ENCODE results near the gene CDH12.
"Not testable (repeated sequence)": the region's sequence is repeated elsewhere in the genome, so short reads cannot be mapped to it uniquely, and the experiment has no call there.

CDH12 gene

GRCh38 chr5:22852807-22853660, at the start of gene CDH12:
Gene CDH12, minus strand, starts transcription at chr5:22853344.
- no peak for DNase-seq (ENCODE audit: low read depth)

- DNase-seq (ENCODE audit: low read depth) = no peak
Measured at GRCh38 chr5:22901885-22902284, 48.7 kb upstream of the CDH12 start.

- DNase-seq (ENCODE audit: low read depth) = no peak
Measured at GRCh38 chr5:22900801-22901310, 47.7 kb upstream of the CDH12 start.

- DNase-seq (ENCODE audit: low read depth) = no peak
Measured at GRCh38 chr5:22899341-22899740, 46.2 kb upstream of the CDH12 start.

- no peak for DNase-seq (ENCODE audit: low read depth)
Measured at GRCh38 chr5:22896152-22896551, 43.0 kb upstream of the CDH12 start.

GRCh38 chr5:22892441-22892840, 39.3 kb upstream of the CDH12 start:
- DNase-seq (ENCODE audit: low read depth) = no peak

GRCh38 chr5:22889720-22890119, 36.6 kb upstream of the CDH12 start:
- DNase-seq (ENCODE audit: low read depth) = no peak

- no peak for DNase-seq (ENCODE audit: low read depth)
Measured at GRCh38 chr5:22887566-22887965, 34.4 kb upstream of the CDH12 start.

GRCh38 chr5:22858911-22859310, 5.8 kb upstream of the CDH12 start:
- DNase-seq (ENCODE audit: low read depth) = not testable (repeated sequence)

GRCh38 chr5:22855824-22856223, 2.7 kb upstream of the CDH12 start:
- no peak for DNase-seq (ENCODE audit: low read depth)

GRCh38 chr5:22850981-22851380, 2.2 kb downstream of the CDH12 start:
- DNase-seq (ENCODE audit: low read depth) = no peak

GRCh38 chr5:22846693-22847092, 6.5 kb downstream of the CDH12 start:
- no peak for DNase-seq (ENCODE audit: low read depth)

GRCh38 chr5:22844636-22845035, 8.5 kb downstream of the CDH12 start:
- no peak for DNase-seq (ENCODE audit: low read depth)

- DNase-seq (ENCODE audit: low read depth) = no peak
Measured at GRCh38 chr5:22844155-22844554, 9.0 kb downstream of the CDH12 start.

- DNase-seq (ENCODE audit: low read depth) = no peak
Measured at GRCh38 chr5:22842574-22842973, 10.6 kb downstream of the CDH12 start.

- DNase-seq (ENCODE audit: low read depth) = no peak
Measured at GRCh38 chr5:22837803-22838202, 15.3 kb downstream of the CDH12 start.

GRCh38 chr5:22835686-22836085, 17.5 kb downstream of the CDH12 start:
- no peak for DNase-seq (ENCODE audit: low read depth)

GRCh38 chr5:22793463-22793862, 59.7 kb downstream of the CDH12 start:
- no peak for DNase-seq (ENCODE audit: low read depth)

GRCh38 chr5:22787807-22788206, 65.3 kb downstream of the CDH12 start:
- DNase-seq (ENCODE audit: low read depth) = no peak

- no peak for DNase-seq (ENCODE audit: low read depth)
Measured at GRCh38 chr5:22787398-22787797, 65.7 kb downstream of the CDH12 start.

- DNase-seq (ENCODE audit: low read depth) = no peak
Measured at GRCh38 chr5:22780756-22781155, 72.4 kb downstream of the CDH12 start.

- DNase-seq (ENCODE audit: low read depth) = no peak
Measured at GRCh38 chr5:22779499-22779898, 73.6 kb downstream of the CDH12 start.

GRCh38 chr5:22776285-22776684, 76.9 kb downstream of the CDH12 start:
- no peak for DNase-seq (ENCODE audit: low read depth)

GRCh38 chr5:22774214-22774613, 78.9 kb downstream of the CDH12 start:
- not testable (repeated sequence) for DNase-seq (ENCODE audit: low read depth)

Data from activated T-helper 1 cell treated with Interleukin-2 at 50 U/mL for 16 hours (primary cell).